HG03060 (cell line): ENCODE data around the gene PFDN1.
A peak's percentile ranks its signal among the peaks of the same experiment; 100 is the strongest.
"Not testable (repeated sequence)": the region's sequence is repeated elsewhere in the genome, so short reads cannot be mapped to it uniquely, and the experiment has no call there.

Experiments used
- ATAC-seq: cut with Tn5 transposase; IDR thresholded peaks from one replicate; pipeline ENCODE4 v1.9.1; 2021; ENCODE audit warnings: low read depth, moderate number of reproducible peaks; ENCODE audit not compliant: unreplicated experiment

Gene PFDN1, protein sequence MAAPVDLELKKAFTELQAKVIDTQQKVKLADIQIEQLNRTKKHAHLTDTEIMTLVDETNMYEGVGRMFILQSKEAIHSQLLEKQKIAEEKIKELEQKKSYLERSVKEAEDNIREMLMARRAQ

DNA sequence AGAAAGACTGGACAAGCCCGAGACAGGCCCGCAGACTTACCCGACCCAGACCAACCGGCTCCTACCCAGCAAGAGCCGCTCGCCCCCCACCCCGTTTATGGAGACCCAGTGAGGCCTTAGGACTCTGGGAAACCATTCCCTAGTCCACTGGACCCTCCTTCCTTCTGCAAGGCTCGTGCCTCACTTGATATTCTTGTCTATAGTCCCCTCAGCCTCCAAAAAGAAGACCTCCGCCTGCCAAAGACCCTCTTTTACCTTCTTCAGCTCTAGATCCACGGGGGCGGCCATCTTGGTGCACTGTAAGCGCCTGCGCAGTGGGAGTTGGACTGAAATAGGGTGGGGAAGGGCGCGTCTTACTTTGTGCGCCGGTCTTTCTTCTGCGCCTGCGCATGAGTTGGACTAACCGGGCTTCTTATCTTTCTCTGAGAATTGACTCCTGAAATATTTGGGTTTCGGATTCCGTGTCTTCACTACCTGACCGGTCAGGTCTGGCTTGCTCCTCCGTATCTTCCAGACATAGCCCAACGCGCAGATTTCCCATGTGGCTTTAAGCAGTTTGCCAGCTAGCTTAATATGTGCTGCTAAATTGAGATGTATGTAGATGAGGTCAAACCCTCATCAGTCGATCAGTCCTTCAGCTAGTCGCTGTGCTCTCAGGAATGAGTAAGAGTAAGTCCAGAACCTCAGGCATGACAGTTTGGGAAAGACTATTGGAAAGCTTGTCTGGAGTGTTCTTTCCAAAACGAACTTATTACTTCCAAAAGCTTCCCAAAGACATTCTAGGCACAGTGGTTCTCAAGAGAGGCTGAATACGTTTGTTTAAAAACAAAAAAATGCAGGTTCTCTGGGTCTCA lies at the start of gene PFDN1:
TSS of gene PFDN1 (minus strand) at position 316 of the 854 bp plus-strand sequence. CDS start at position 288, 28 bp downstream.
- ATAC-seq = no peak

DNA sequence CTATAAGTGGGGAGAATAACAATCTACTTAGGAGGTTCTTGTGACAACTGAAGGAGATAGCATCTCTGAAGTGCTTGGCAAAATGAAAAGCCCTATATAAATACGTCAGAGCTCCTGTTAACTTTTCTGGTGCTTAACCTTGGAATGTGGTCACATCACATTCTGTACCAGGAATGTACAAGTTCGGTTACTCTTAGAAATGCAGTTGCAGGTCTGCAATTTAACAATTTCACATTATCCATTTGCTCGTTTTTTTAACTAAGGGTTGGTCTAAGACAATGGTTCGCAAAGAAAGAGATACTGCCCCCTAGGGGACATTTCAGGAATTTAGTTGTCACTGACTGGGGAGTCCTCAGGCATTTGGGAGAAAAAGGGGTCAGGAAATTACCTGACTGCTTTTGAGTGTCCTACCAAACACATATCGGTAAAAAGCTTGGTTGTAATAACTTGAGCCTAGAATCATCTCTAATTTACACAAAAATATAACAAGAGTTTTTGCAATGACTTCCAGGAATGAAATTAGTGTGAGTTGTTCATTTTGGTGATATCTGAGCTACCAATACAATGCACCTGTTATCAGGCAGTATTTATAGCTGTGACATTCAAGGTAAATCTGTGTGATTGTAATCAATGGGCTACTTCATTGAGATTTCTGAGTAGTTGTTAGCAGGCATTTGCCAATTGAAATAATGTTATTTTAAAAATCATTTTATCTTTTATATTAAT lies 48.9 kb upstream of the PFDN1 start:
- ATAC-seq = peak; percentile 58

DNA sequence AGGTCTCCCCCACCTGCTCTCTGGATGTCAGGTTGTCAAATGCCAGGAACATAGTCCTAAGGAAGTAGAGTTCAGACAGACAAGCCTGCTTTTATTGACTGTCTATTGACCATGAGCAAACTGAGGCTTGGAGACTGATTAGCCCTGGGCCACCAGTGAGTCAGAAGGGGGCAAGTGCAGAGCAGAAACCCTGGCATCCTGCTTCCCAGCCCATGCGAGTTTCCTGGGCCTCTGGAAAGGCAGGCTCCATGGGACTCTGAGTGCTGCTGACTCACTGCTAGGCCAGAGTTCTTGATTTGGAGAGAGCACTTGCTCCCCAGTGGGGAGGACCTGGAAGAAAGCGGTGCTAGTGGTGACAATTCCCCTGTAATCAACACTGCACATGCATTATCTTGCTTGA lies 46.3 kb upstream of the PFDN1 start:
- ATAC-seq = no peak

DNA sequence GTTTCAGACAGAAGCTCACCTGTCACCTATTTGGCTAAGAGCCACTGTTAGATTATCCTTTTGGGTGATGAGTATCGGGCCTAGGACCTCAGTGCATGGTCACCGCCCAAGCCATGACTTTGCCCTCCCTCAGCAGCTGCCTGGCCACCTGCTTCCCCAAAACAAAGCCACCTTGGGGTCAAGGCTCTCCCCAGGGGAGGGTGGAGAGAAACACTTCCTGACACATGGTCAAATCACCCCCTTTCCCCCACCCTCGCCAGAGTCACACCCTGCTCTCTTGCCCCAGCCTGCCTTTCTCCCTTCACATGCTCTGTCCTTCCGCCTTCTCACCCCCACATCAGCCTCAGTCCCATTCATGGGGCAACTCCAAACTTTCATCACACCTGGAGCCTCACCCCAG lies 45.2 kb upstream of the PFDN1 start:
- ATAC-seq = no peak

DNA sequence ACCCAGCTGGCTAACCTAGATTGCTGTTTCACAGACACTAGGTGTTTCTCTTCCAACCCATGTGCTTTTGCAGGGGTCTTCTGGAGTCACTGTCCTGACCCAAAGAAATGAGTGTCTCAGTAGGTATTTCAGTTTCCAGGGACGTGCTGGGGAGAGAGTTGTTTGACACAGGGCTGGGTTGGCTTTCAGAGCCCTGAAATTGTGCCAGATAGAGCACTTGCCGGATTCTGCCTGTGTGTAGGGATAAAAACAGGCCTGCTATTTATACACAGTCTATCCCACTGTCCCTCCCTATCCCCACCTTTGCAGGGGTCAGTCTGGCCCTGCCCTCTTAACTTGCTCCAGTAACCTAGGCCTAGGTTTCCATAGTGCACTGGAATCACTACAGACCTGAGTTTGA lies 44.5 kb upstream of the PFDN1 start:
- ATAC-seq = no peak

DNA sequence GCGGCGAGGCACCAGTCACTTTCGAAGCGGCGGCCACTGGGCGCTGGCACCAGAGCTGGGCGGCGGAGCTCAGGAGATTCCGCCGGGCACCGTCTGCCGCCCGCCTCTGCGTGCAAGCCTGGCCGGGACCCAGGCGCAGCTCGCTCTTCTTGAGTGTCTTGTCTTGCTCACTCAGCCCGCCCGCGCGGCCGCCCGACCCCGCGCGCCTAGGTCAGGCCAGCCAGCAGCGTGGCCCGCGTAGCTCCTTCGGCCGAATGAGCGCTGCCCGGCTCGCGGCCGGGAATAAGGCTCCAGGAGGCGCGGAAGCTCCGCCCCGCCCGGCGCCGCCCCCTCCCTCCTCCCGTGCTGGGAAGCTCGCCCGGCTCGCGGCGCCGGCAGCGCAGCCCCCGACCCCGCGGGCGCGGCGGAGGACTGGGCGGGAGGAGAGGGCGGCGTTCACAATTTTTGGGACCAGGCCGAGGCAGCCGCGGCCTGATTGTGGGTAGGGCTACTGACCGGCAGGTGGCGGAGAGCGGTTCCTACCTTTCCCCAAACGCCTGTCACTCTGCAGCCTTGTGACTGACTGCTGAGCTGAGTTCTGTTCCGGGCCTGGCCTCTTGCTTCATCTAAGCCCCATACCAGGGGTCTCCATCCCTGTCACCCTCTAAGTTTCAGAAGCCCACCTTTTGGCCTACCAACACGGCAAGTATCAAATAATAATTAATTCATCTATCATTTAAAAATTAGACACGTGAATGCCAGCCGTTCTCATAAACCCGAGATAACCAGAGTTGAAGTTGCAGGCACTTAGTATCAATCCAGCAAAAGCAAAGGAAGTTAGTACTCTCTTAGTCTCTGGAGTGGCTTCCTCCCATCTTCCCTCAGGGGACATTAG lies 43.7 kb upstream of the PFDN1 start, which contains the start of gene HBEGF:
TSS of gene HBEGF (minus strand) at position 256 of the 874 bp plus-strand sequence. CDS start 275 bp downstream, outside the sequence.
- ATAC-seq = no peak

DNA sequence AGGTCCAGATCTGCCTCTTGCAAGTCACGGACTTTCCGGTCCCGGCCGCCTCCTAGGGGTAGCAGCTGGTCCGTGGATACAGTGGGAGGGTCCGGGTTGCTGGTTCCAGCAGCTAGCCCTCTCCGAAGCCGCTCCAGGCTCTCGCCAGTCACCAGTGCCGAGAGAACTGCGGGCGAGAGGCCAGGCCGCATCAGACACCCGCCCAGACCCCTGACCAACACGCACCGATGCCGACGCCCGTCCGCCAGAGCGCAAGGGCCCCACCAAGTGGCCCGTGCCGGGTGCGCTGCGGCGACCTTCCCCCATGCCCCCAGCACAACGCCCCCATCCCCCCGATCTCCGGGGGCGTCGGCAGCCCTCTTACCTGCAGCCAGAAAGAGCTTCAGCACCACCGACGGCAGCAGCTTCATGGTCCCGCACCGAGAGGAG lies 43.0 kb upstream of the PFDN1 start:
- no peak for ATAC-seq

DNA sequence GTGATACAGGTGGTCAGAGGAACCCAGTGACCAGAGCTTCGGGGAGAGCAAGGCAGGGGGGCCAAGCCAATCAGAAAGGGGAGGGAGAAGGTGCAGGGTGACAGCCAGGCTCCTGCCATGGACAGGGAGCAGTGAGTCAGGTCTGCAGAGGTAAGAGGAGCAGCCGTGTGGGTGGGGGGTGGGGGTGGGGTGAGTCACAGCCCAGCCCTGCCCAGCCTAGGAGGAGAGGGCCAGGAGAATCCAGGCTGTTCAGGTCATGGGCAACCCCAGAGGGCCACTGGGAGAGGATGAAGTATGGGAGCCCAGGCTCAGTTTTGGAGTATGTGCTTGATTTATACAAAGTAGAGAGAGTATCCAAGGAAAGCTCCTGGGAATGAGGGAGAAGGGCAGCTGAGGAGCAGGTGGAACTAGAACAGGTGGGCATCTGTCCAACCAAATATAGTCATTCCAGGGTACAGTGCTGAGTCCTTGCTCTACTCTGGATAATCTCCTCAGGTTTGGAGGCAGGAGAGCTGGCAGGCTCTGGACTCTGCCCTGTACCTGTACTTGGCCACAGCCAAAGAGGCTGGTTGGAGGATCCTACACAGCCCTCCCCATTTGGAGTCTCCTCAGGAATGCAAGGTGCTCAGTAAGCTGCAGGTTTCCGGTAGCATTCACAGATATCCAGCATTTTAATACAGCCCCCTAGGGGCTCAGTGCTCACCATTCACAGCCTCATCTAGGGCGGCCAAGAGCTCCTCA lies 42.0 kb upstream of the PFDN1 start:
- no peak for ATAC-seq

DNA sequence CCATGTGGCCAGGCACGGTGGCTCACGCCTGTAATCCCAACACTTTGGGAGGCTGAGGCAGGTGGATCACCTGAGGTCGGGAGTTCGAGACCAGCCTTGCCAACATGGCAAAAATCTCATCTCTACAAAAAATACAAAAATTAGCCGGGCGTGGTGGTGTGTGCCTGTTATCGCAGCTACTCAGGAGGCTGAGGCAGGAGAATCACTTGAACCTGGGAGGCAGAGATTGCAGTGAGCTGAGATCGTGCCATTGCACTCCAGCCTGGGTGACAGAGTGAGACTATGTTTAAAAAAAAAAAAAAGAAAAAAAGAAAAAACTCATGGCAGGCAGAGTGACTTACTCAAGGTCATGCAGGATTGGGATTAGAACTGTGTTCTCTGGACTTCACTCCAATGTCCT lies 40.9 kb upstream of the PFDN1 start:
- not testable (repeated sequence) for ATAC-seq

DNA sequence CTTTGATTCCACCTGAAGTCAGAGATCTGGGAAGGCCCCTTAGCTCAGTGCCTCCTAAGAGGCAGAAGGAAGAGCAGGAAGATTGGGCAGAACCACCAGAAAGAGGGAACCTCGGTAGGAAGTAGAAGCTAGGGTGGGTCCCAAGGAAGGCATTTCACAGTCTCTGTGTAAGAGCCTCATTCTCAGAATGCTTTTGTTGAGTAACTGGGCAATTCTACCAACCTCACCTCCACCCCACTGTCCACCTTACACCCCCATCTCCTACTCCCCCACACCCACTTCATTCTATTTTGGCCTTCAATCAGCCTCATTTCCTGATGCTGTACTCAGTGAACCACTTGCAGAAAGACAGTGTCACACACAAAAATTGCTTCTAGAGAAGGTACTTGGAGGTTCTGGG lies 40.0 kb upstream of the PFDN1 start:
- ATAC-seq = no peak

DNA sequence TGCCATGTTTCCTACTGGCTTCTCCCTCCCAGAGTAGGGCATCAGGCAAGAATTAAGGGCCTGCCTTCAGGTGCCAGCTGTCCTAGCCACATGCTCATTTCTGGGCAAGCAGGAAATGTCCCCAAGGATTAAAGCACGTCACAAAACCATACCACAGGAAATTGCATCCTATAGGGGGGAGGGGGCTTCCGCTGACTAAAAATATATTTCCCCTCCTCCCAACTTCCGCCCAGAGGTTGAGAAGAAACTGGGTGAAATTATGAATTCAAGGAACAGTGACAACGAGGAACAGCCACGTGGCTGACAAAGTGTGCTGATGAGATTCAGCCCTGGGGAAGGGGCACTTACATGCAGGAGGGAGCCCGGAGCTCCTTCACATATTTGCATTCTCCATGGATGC lies 39.4 kb upstream of the PFDN1 start:
- ATAC-seq = no peak

DNA sequence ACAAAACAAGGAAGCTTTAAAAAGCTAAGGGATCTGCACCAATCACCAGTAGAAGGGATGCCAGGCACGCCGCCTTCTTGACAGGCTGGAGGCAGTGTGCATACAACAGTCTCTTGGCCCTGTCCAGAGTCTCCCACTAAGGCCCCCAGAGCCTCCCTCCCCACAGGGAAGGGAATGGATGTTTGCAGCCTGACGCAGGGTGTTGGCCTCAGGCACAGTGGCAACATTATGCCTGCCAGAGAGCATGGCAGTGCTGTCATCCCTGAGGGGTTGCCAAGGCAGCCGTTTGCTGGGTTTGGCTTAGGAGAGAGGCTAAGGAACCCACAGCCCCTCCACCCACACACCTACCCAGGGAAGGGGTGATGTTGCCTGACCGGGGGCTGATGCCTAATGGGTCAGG lies 38.7 kb upstream of the PFDN1 start:
- ATAC-seq = no peak

DNA sequence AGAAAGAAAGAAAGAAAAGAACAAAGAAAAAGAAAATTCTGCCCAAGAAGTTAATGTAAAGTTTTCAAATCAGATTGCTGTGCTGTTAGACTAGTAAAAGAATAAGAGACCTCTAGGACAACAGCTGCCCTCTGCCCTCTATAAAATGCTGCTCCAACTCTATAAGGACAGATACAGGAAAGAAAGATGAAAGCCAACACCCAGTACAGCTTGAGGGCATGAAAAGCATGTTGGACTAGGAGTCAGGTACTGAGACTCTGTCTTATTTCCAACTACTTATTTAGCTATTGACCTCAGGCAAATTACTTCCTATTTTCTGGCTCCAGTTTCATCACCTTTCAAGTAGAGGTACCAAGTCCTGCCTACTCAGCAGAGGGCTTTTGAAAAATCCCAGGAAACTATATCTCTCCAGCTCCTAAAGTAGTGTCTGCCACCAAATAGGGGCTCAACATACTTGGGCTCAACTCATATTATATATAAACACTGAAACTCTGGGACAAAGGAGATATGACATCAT lies 37.8 kb upstream of the PFDN1 start:
- ATAC-seq = no peak

DNA sequence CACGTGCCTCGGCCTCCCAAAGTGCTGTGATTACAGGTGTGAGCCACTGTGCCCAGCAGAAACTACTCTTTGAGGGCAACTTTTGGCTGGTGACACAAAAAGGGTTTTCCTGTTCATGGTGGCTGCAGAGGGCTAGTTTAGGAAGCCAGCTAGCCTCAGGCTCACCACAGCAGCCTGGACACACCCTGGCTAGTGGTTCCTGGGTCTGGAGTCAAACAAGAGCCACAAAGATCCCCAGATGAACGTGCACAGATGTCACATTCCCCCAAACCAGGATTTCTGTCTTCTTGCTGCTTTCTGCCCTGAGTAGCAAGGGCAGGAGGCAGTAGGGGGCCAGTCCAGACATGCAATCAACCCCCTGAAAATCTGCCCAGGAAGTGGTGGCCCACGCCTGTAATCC lies 36.7 kb upstream of the PFDN1 start:
- ATAC-seq = no peak

DNA sequence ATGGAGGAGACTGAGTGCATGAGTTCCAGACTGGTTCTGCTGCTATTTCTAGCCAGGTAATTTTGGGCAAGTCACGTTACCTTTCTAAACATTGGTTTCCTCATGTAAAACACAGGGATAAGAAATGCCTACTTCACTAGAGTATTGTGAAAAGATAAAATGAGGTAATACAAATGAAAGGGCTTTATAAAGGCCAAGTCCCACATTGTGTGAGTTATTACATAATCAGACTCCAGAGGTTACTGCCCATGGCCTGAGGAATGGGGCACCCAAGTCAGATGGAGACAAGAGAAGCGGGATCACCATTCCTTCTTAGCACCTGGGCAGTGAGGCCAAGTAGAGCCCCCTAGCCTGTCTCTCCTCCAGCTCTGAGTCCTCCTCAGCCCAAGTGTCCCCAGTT lies 36.0 kb upstream of the PFDN1 start:
- ATAC-seq = no peak

DNA sequence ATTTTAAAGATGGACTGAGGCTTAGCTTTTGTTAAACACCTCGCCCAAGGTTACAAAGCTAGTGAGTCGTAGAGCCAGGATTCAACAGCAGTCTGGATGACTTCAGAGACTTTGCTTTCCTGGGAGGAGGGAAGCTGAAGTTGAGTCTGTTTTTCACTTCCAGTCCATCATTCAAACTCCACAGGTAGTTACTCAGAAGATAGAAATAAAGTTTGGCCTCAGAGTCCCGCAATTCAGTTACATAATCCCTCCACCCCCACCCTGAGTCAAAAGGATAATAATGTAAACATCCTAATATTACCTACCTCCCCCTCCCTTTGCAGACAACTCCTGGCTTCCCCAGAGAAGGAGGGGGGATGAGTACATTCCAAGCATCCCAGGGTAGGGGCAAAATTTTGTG lies 35.4 kb upstream of the PFDN1 start:
- no peak for ATAC-seq

DNA sequence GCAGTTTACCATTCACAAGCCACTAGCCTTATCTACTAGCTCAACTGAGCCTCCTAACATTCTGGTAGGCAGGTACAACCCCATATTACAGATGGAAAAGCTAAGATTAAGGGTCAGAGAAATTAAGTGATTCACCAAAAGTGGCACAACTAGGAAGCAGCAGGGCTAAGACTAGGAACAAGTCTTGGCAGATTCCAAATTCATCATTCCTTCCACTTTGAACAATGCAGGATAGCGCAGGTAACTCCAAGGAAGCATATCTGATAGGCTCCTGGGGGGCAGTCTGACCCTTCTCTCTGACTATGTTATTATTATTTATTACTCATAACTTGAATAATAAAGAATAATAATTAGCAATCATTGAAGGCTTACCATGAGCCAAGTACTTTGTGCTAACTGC lies 35.0 kb upstream of the PFDN1 start:
- ATAC-seq = no peak

DNA sequence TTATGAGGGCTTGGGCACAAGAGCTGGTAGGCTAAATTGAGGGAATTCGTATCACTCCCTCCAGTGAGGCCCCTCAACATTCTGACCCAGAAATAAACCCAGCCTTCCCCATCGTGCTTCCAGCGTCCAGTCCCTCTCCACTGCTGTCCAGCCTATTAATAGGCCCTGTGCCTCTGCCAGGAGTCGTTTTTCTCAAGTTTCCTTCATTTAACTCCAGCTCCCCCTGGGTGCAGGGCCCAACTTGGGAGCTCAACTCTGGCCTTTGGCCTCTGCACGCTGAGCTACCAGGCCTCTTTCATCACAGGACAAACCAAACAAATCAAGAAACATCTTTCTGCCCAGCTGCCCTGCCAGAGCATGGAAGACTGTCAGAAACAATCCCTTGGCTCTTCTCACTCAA lies 33.5 kb upstream of the PFDN1 start:
- no peak for ATAC-seq

DNA sequence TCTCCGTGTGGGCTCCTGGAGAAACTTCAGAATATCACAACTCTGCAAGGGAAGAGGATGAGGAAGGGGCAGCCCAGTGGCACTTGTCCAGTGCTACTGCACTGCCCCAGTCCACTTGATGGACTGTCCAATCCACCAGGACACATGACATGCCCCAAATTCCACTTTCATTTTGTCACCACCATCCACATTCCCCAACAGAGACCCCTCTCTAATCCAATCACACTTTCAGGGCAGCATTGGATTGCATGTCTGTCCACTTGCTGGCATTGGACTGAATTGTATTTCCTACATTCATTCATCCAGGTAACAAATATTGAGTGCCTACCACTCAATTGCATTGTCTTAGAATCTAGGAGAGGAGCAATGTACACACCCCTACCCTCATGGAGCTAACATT lies 28.7 kb upstream of the PFDN1 start:
- ATAC-seq = no peak
